ENCODE data around the gene MYO16. TPM values are rescaled to one million over a fixed set of nuclear protein-coding genes. Genes with fewer than 3 reads are reported as not detected.

The MYO16 gene
- total RNA-seq, 1 experiment from 2014 or later: not detected

- Histone ChIP-seq H3K14ac (ENCODE audit: insufficient read depth, low read length) (no peak overlapping the region), H2BK12ac (ENCODE audit: insufficient read length, low read depth, low read length) (no peak overlapping the region), H3K4ac (ENCODE audit: low read depth, low read length) (no peak overlapping the region), H3K27ac (ENCODE audit: insufficient read length, low read depth, low read length) (no peak overlapping the region), H3K79me1 (ENCODE audit: insufficient read depth, low read depth, low read length, poor library complexity, severe bottlenecking) (no peaks in the 10 kb centered on the region), H4K8ac (replicated peaks; ENCODE audit: insufficient read length, low read depth, low read length) (no peak overlapping the region), H4K5ac (ENCODE audit: insufficient read length, low read depth, low read length) (no peak overlapping the region), H3K56ac (ENCODE audit: insufficient read length, low read depth, low read length) (no peak overlapping the region), H3K9me3 (ENCODE audit: control insufficient read depth, low read depth, low read length) (no peaks in the 10 kb centered on the region), H2AK5ac (ENCODE audit: insufficient read length, low read length) (no peak overlapping the region), H2BK15ac (ENCODE audit: low read depth, low read length) (no peak overlapping the region), H4K91ac (ENCODE audit: insufficient read length, low read depth, low read length) (no peak overlapping the region), H3K23ac (ENCODE audit: insufficient read length, low read depth, low read length) (no peak overlapping the region), H3K4me2 (ENCODE audit: insufficient read depth, insufficient read length, low read length) (no peak overlapping the region), H4K20me1 (ENCODE audit: control insufficient read depth, insufficient read depth, insufficient read length) (no peaks in the 10 kb centered on the region), H3T11ph (ENCODE audit: low read length) (no peak overlapping the region), H3K18ac (ENCODE audit: insufficient read length, low read depth, low read length) (no peak overlapping the region), H3K79me2 (ENCODE audit: insufficient read depth, low read length) (no peaks in the 10 kb centered on the region; the same call in 1 of the 2 replicates), H2BK20ac (ENCODE audit: low read depth, low read length, poor library complexity, severe bottlenecking) (no peak overlapping the region), H2AFZ (ENCODE audit: low read length) (no peak overlapping the region), H3K27me3 (ENCODE audit: insufficient read depth, low read length) (no peaks in the 10 kb centered on the region), H3K23me2 (ENCODE audit: insufficient read length, low read depth, low read length, poor library complexity, severe bottlenecking) (no peaks in the 10 kb centered on the region), H2BK5ac (ENCODE audit: insufficient read length, low read length) (no peak overlapping the region), H3K4me1 (ENCODE audit: insufficient read depth, low read length) (no peaks in the 10 kb centered on the region), H2BK120ac (ENCODE audit: low read depth, low read length, poor library complexity, severe bottlenecking) (no peak overlapping the region), H3K9ac (ENCODE audit: extremely low read depth, insufficient read length, low read length) (no peak overlapping the region)
- Mint-ChIP-seq H3K9me3 (peaks cover 3 to 6% of the 10 kb centered on the region in 2 experiments; a peak in 3 of 5 replicates), H3K27me3 (ENCODE audit: low read depth) (peaks cover 2% of the 10 kb centered on the region; the same call in 1 of the 2 replicates), H3K27ac (no peak overlapping the region; a peak in 1 of 7 replicates), H3K4me1 (peaks cover 2 to 6% of the 10 kb centered on the region in 2 experiments; a peak in 3 of 4 replicates), H3K36me3 (ENCODE audit: insufficient read depth in 1 of 3, low read depth in 3 of 3) (peaks cover 0 to 6% (median 0%) of the 10 kb centered on the region in 3 experiments; a peak in 4 of 7 replicates), H3K4me3 (no peak overlapping the region)
- no peak for DNase-seq
- WGBS (ENCODE audit: extremely low coverage, insufficient read length, low lambda C conversion rate): no CpG with 5 or more reads among the region's 5 CpGs
- TF ChIP-seq CTCF (conservative IDR thresholded peaks at IDR 0.05): no peak
These were observed 461.4 kb downstream of the MYO16 start for GRCh38 chr13:109090796-109091195.
